ENCODE measurements around the gene CALHM2. TPM values are rescaled to one million over a fixed set of nuclear protein-coding genes. Genes with fewer than 3 reads are reported as not detected.
A peak's percentile ranks its signal among the peaks of the same experiment; 100 is the strongest.

CALHM2 gene
- total and polyA plus RNA-seq, 7 experiments from 2014 or later: 2.0 to 67.2 (median 19.2) TPM

DNA sequence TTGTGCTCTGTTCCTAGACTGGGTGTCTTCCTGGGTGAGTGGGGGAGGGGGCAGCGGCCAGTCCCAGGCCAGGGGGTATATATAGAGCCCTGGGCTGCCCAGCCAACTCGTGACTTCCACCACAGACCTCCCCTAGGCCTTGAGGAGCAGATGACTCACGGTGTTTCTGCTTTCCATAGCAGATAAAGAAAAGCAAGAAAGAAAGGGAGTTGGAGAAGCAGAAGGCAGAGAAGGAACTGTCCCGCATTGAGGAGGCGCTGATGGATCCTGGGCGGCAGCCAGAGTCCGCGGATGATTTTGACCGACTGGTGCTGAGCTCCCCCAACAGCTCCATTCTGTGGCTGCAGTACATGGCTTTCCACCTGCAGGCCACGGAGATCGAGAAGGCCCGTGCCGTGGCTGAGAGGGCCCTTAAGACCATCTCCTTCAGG is 10.1 kb downstream of the CALHM2 start:
- no peak for DNase-seq
- Histone ChIP-seq H3K36me3 (ENCODE audit: control insufficient read depth in 2 of 3, insufficient read depth in 3 of 3, low read length in 3 of 3) (peaks cover 8 to 95% (median 18%) of the 10 kb centered on the region in 3 experiments), H3K27me3 (ENCODE audit: control insufficient read depth in 2 of 2, insufficient read depth in 2 of 2, low read length in 2 of 2) (no peaks in the 10 kb centered on the region), H3K27ac (ENCODE audit: low read depth, low read length) (no peak overlapping the region), H3K4me3 (ENCODE audit: low read length) (no peak overlapping the region), H3K9me3 (ENCODE audit: control insufficient read depth in 2 of 3, low read length in 3 of 3) (no peaks in the 10 kb centered on the region), H3K4me1 (ENCODE audit: control insufficient read depth in 2 of 2, insufficient read depth in 2 of 2, low read length in 2 of 2) (no peaks in the 10 kb centered on the region)
- H3K4me1 Mint-ChIP-seq: peaks cover 0 to 14% (median 0%) of the 10 kb centered on the region in 7 donors
- intact Hi-C loops (cut with micrococcal nuclease): no loop called here
- H3K27ac Mint-ChIP-seq: peak overlapping the region in 1 of 9 donors; percentile 67
- no peaks in the 10 kb centered on the region for H3K9me3 Mint-ChIP-seq
- peaks cover 17 to 56% (median 26%) of the 10 kb centered on the region in 5 donors for H3K36me3 Mint-ChIP-seq
- ATAC-seq: no peak
- ChIA-PET POLR2A (interaction anchor here (1.4 kb wide), 1 partner anchor 11 kb away, joined by 3 read pairs; no protein-coding TSS in a partner anchor), CTCF (no interaction called here)
- no peak overlapping the region for H3K4me3 Mint-ChIP-seq
- no peaks in the 10 kb centered on the region for H3K27me3 Mint-ChIP-seq

DNA sequence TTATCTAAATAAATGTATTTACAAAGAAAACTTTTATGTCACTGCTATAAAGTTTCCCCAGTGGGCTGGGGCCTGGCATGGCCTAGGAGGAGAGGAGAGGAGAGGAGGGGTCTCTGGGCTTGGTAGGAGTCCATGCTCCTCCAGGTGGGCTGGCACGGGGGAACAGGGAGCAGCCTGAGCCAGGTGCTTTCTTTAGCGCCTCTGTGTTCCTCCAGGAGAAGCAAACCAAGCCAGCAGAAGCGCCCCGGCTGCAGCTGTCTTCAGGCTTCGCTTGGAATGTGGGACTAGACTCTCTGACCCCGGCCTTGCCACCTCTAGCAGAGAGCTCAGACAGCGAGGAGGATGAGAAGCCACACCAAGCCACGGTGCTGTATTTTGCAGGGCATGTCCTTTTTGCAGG is 10.6 kb downstream of the CALHM2 start:
- Histone ChIP-seq H3K27me3 (ENCODE audit: control insufficient read depth in 2 of 2, insufficient read depth in 2 of 2, low read length in 2 of 2) (no peaks in the 10 kb centered on the region), H3K4me3 (ENCODE audit: low read length) (no peak overlapping the region), H3K4me1 (ENCODE audit: control insufficient read depth in 2 of 2, insufficient read depth in 2 of 2, low read length in 2 of 2) (no peaks in the 10 kb centered on the region), H3K27ac (ENCODE audit: low read depth, low read length) (no peak overlapping the region), H3K36me3 (ENCODE audit: control insufficient read depth in 2 of 3, insufficient read depth in 3 of 3, low read length in 3 of 3) (peaks cover 8 to 95% (median 18%) of the 10 kb centered on the region in 3 experiments), H3K9me3 (ENCODE audit: control insufficient read depth in 2 of 3, low read length in 3 of 3) (no peaks in the 10 kb centered on the region)
- Mint-ChIP-seq H3K4me1 (peaks cover 0 to 11% (median 0%) of the 10 kb centered on the region in 7 donors), H3K27me3 (no peaks in the 10 kb centered on the region), H3K27ac (peak overlapping the region in 1 of 9 donors; percentile 67), H3K4me3 (no peak overlapping the region), H3K9me3 (no peaks in the 10 kb centered on the region), H3K36me3 (peaks cover 17 to 57% (median 26%) of the 10 kb centered on the region in 5 donors)
- ChIA-PET CTCF (no interaction called here), POLR2A (interaction anchor here (1.4 kb wide), 1 partner anchor 10 kb away, joined by 3 read pairs; no protein-coding TSS in a partner anchor)
- no peak for DNase-seq
- ATAC-seq: no peak
- intact Hi-C loops (cut with micrococcal nuclease): no loop called here

DNA sequence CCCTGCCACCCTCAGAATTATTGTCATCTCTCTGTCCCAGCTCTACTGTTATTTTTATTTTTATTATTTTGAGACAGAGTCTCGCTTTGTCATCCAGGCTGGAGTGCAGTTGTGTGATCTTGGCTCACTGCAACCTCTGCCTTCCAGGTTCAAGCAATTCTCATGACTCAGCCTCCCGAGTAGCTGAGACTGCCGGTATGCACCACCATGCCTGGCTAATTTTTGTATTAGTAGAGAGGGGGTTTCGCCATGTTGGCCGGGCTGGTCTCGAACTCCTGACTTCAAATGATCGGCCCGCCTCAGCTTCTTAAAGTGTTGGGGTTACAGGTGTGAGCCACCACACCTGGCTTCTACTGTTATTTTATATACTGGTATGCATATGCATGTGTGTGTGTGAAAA is 11.0 kb downstream of the CALHM2 start:
- no peaks in the 10 kb centered on the region for H3K27me3 ChIP-seq (ENCODE audit: control insufficient read depth in 2 of 2, insufficient read depth in 2 of 2, low read length in 2 of 2)
- DNase-seq (no peak), ATAC-seq (no peak)
- intact Hi-C loops (cut with micrococcal nuclease): no loop called here
- ChIA-PET POLR2A (no interaction called here), CTCF (no interaction called here)
- H3K9me3 Mint-ChIP-seq: no peaks in the 10 kb centered on the region
- H3K9me3 ChIP-seq (ENCODE audit: control insufficient read depth in 2 of 3, low read length in 3 of 3): no peaks in the 10 kb centered on the region
- H3K27ac ChIP-seq (ENCODE audit: low read depth, low read length): no peak overlapping the region
- H3K27me3 Mint-ChIP-seq: no peaks in the 10 kb centered on the region
- H3K4me1 Mint-ChIP-seq: peaks cover 0 to 10% (median 0%) of the 10 kb centered on the region in 7 donors
- peaks cover 8 to 95% (median 18%) of the 10 kb centered on the region in 3 experiments for H3K36me3 ChIP-seq (ENCODE audit: control insufficient read depth in 2 of 3, insufficient read depth in 3 of 3, low read length in 3 of 3)
- no peak overlapping the region for H3K27ac Mint-ChIP-seq
- H3K4me3 ChIP-seq (ENCODE audit: low read length): no peak overlapping the region
- H3K4me3 Mint-ChIP-seq: no peak overlapping the region
- peaks cover 17 to 61% (median 26%) of the 10 kb centered on the region in 5 donors for H3K36me3 Mint-ChIP-seq
- H3K4me1 ChIP-seq (ENCODE audit: control insufficient read depth in 2 of 2, insufficient read depth in 2 of 2, low read length in 2 of 2): no peaks in the 10 kb centered on the region

DNA sequence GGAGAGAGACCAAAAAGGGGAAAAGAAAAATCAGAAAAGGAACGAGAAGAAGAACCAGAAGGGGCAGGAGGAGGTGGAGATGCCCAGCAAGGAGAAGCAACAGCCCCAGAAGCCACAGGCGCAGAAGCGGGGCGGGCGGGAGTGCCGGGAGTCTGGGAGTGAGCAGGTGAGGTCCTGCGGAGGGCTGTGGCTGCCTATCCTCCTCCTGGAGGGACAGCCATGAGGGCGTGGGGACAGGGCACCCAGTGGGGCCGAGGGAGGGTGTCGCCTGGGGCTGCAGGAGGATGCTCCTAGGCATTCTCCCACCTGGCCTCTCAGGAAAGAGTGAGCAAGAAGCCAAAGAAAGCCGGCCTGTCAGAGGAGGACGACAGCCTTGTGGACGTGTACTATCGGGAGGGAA is 11.8 kb downstream of the CALHM2 start:
- peaks cover 8 to 95% (median 17%) of the 10 kb centered on the region in 3 experiments for H3K36me3 ChIP-seq (ENCODE audit: control insufficient read depth in 2 of 3, insufficient read depth in 3 of 3, low read length in 3 of 3)
- H3K4me1 ChIP-seq (ENCODE audit: control insufficient read depth in 2 of 2, insufficient read depth in 2 of 2, low read length in 2 of 2): no peaks in the 10 kb centered on the region
- CTCF ChIA-PET: no interaction called here
- H3K9me3 ChIP-seq (ENCODE audit: control insufficient read depth in 2 of 3, low read length in 3 of 3): no peaks in the 10 kb centered on the region
- no peak for DNase-seq
- POLR2A ChIA-PET: no interaction called here
- Mint-ChIP-seq H3K27me3 (no peaks in the 10 kb centered on the region), H3K27ac (peak overlapping the region in 2 of 9 donors; percentile 31 to 38), H3K4me3 (no peak overlapping the region), H3K36me3 (peaks cover 20 to 62% (median 26%) of the 10 kb centered on the region in 5 donors), H3K9me3 (no peaks in the 10 kb centered on the region), H3K4me1 (peaks cover 0 to 7% (median 0%) of the 10 kb centered on the region in 7 donors)
- intact Hi-C loops (cut with micrococcal nuclease): no loop called here
- no peak overlapping the region for H3K27ac ChIP-seq (ENCODE audit: low read depth, low read length)
- H3K4me3 ChIP-seq (ENCODE audit: low read length): no peak overlapping the region
- no peaks in the 10 kb centered on the region for H3K27me3 ChIP-seq (ENCODE audit: control insufficient read depth in 2 of 2, insufficient read depth in 2 of 2, low read length in 2 of 2)
- ATAC-seq: no peak

DNA sequence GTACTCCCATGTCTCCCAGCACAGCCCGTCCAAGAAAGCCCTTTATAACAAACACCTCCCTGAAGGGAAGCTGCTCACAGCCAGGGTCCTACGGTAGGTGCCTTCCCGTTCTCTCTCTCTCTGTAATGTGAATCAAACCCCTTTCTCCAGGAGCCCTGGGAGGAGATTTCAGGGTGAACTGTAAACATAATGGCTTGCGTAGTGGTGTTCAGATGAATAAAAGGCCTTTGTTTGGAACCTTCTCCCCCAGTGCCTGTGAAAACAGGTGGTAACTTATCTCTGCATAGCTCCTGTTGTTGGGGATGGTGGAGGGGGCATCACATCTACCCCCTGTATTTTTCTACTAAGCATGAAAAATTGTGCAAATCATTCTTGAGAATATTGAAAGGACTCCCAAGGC is 12.4 kb downstream of the CALHM2 start:
- no peak for DNase-seq
- no peak overlapping the region for H3K4me3 ChIP-seq (ENCODE audit: low read length)
- Mint-ChIP-seq H3K27me3 (no peaks in the 10 kb centered on the region), H3K4me1 (peaks cover 0 to 5% (median 0%) of the 10 kb centered on the region in 7 donors), H3K27ac (peak overlapping the region in 2 of 9 donors; percentile 31 to 52), H3K4me3 (no peak overlapping the region), H3K36me3 (peaks cover 21 to 57% (median 26%) of the 10 kb centered on the region in 5 donors), H3K9me3 (no peaks in the 10 kb centered on the region)
- ChIA-PET POLR2A (no interaction called here), CTCF (no interaction called here)
- H3K27me3 ChIP-seq (ENCODE audit: control insufficient read depth in 2 of 2, insufficient read depth in 2 of 2, low read length in 2 of 2): no peaks in the 10 kb centered on the region
- H3K9me3 ChIP-seq (ENCODE audit: control insufficient read depth in 2 of 3, low read length in 3 of 3): no peaks in the 10 kb centered on the region
- no peaks in the 10 kb centered on the region for H3K4me1 ChIP-seq (ENCODE audit: control insufficient read depth in 2 of 2, insufficient read depth in 2 of 2, low read length in 2 of 2)
- no peak for ATAC-seq
- peaks cover 10 to 92% (median 11%) of the 10 kb centered on the region in 3 experiments for H3K36me3 ChIP-seq (ENCODE audit: control insufficient read depth in 2 of 3, insufficient read depth in 3 of 3, low read length in 3 of 3)
- intact Hi-C loops (cut with micrococcal nuclease): no loop called here
- no peak overlapping the region for H3K27ac ChIP-seq (ENCODE audit: low read depth, low read length)

DNA sequence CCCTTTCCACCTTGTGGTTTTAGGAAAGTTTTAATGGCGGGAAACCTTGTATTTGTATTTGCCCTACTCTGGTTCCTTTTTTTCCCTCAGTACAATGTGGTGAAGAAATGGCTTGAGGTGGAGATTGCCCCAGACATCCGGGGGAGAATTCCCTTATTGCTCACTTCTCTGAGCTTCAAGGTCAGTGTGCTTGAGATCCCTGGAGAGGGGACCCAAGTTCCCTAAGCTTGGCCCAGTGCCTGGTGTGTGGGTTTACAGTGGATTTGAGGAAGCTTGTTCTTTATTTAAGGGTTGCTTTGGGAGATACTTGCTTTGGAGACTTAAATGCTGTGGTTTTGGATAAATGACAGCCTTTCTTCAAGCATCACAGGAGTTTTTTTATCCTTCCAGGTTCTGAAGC is 18.3 kb downstream of the CALHM2 start:
- peaks cover 19 to 54% (median 26%) of the 10 kb centered on the region in 5 donors for H3K36me3 Mint-ChIP-seq
- H3K9me3 Mint-ChIP-seq: no peaks in the 10 kb centered on the region
- intact Hi-C loops (cut with micrococcal nuclease): no loop called here
- ChIA-PET CTCF (interaction anchor here (0.8 to 1.3 kb wide), 2 partner anchors 17 to 18 kb away, joined by 3 read pairs; no protein-coding TSS in a partner anchor), POLR2A (interaction anchor here (1.1 kb wide), 1 partner anchor 17 kb away, joined by 3 read pairs; no protein-coding TSS in a partner anchor)
- DNase-seq: no peak
- Histone ChIP-seq H3K4me3 (ENCODE audit: low read length) (no peak overlapping the region), H3K27ac (ENCODE audit: low read depth, low read length) (no peak overlapping the region), H3K36me3 (ENCODE audit: control insufficient read depth in 2 of 3, insufficient read depth in 3 of 3, low read length in 3 of 3) (peaks cover 10 to 68% (median 16%) of the 10 kb centered on the region in 3 experiments), H3K4me1 (ENCODE audit: control insufficient read depth in 2 of 2, insufficient read depth in 2 of 2, low read length in 2 of 2) (peaks cover 0 to 14% of the 10 kb centered on the region in 2 donors), H3K27me3 (ENCODE audit: control insufficient read depth in 2 of 2, insufficient read depth in 2 of 2, low read length in 2 of 2) (no peaks in the 10 kb centered on the region), H3K9me3 (ENCODE audit: control insufficient read depth in 2 of 3, low read length in 3 of 3) (no peaks in the 10 kb centered on the region)
- no peaks in the 10 kb centered on the region for H3K27me3 Mint-ChIP-seq
- peak; percentile 42 for ATAC-seq
- no peak overlapping the region for H3K27ac Mint-ChIP-seq
- peaks cover 10 to 41% (median 24%) of the 10 kb centered on the region in 7 donors for H3K4me1 Mint-ChIP-seq
- H3K4me3 Mint-ChIP-seq: no peak overlapping the region

DNA sequence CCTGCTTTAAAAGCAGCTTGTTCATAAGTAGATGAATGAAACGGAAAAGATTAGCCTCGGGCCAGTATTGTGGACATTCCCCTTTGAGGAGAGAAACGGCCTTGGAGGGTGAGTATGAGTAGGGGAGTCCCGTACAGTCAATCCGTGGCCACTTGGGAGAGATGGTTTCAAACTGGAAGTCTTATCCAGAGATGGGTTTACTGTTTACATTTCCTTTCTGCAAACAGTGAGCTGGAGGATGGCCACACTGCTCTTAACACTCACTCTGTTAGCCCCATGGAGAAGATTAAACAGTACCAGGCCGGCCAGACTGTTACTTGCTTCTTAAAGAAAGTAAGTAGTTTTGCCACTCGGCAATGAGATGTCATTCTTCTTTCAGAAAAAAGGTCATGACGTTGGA is 20.3 kb downstream of the CALHM2 start:
- DNase-seq (no peak), ATAC-seq (no peak)
- H3K4me3 Mint-ChIP-seq: peak overlapping the region in 1 of 10 donors; percentile 8
- Histone ChIP-seq H3K4me1 (ENCODE audit: control insufficient read depth in 2 of 2, insufficient read depth in 2 of 2, low read length in 2 of 2) (peaks cover 0 to 18% of the 10 kb centered on the region in 2 donors), H3K4me3 (ENCODE audit: low read length) (no peak overlapping the region), H3K9me3 (ENCODE audit: control insufficient read depth in 2 of 3, low read length in 3 of 3) (no peaks in the 10 kb centered on the region), H3K36me3 (ENCODE audit: control insufficient read depth in 2 of 3, insufficient read depth in 3 of 3, low read length in 3 of 3) (peaks cover 0 to 60% (median 12%) of the 10 kb centered on the region in 3 experiments), H3K27ac (ENCODE audit: low read depth, low read length) (no peak overlapping the region), H3K27me3 (ENCODE audit: control insufficient read depth in 2 of 2, insufficient read depth in 2 of 2, low read length in 2 of 2) (no peaks in the 10 kb centered on the region)
- H3K27ac Mint-ChIP-seq: no peak overlapping the region
- H3K4me1 Mint-ChIP-seq: peaks cover 16 to 58% (median 40%) of the 10 kb centered on the region in 7 donors
- intact Hi-C loops (cut with micrococcal nuclease): no loop called here
- no peaks in the 10 kb centered on the region for H3K9me3 Mint-ChIP-seq
- H3K36me3 Mint-ChIP-seq: peaks cover 10 to 52% (median 25%) of the 10 kb centered on the region in 5 donors
- H3K27me3 Mint-ChIP-seq: no peaks in the 10 kb centered on the region
- CTCF ChIA-PET: interaction anchor here (0.7 to 1.0 kb wide), 2 partner anchors 14 to 650 kb away, joined by 4 to 7 read pairs; no protein-coding TSS in a partner anchor
- POLR2A ChIA-PET: interaction anchor here (0.6 kb wide), 1 partner anchor 11 kb away, joined by 3 read pairs; no protein-coding TSS in a partner anchor

Data from naive thymus-derived CD4-positive, alpha-beta T cell (primary cell).